ENCODE data around the gene ATRN.

ATRN gene

GRCh38 chr20:3674447-3674846, 203.6 kb downstream of the ATRN start:
- DNase-seq (ENCODE audit: low spot score in 2 of 2), result no peak
- peaks cover 17% of the 10 kb centered on the region for H3K4me1 Mint-ChIP-seq
- no peak overlapping the region for H3K4me3 Mint-ChIP-seq
- no peaks in the 10 kb centered on the region for H3K36me3 Mint-ChIP-seq (ENCODE audit: insufficient read depth)
- H3K27me3 Mint-ChIP-seq, result peaks cover 94% of the 10 kb centered on the region
- no peaks in the 10 kb centered on the region for H3K9me3 Mint-ChIP-seq
- no peak for ATAC-seq (replicated peaks; ENCODE audit: extremely low read depth, poor library complexity, severe bottlenecking)
- no peak overlapping the region for H3K27ac Mint-ChIP-seq (ENCODE audit: low read depth)

- Mint-ChIP-seq H3K27ac (ENCODE audit: low read depth) (no peak overlapping the region), H3K4me3 (no peak overlapping the region), H3K9me3 (no peaks in the 10 kb centered on the region)
Measured at GRCh38 chr20:3674995-3675900, 204.4 kb downstream of the ATRN start.

GRCh38 chr20:3677733-3678132, 206.9 kb downstream of the ATRN start:
- Mint-ChIP-seq H3K36me3 (ENCODE audit: insufficient read depth) (peaks cover 3% of the 10 kb centered on the region), H3K27ac (ENCODE audit: low read depth) (no peak overlapping the region), H3K27me3 (peaks cover 85% of the 10 kb centered on the region), H3K4me1 (peaks cover 7% of the 10 kb centered on the region), H3K4me3 (no peak overlapping the region), H3K9me3 (no peaks in the 10 kb centered on the region)
- no peak for DNase-seq (ENCODE audit: low spot score in 2 of 2)
- no peak for ATAC-seq (replicated peaks; ENCODE audit: extremely low read depth, poor library complexity, severe bottlenecking)

More at GRCh38 chr20:3674995-3675900, 204.4 kb downstream of the ATRN start:
- peaks cover 1% of the 10 kb centered on the region for H3K36me3 Mint-ChIP-seq (ENCODE audit: insufficient read depth)
- DNase-seq (ENCODE audit: low spot score in 2 of 2) (no peak), ATAC-seq (replicated peaks; ENCODE audit: extremely low read depth, poor library complexity, severe bottlenecking) (no peak)
- H3K27me3 Mint-ChIP-seq, result peaks cover 94% of the 10 kb centered on the region
- H3K4me1 Mint-ChIP-seq, result peaks cover 11% of the 10 kb centered on the region

GRCh38 chr20:3678198-3678597, 207.4 kb downstream of the ATRN start:
- H3K36me3 Mint-ChIP-seq (ENCODE audit: insufficient read depth), result peaks cover 3% of the 10 kb centered on the region
- DNase-seq (ENCODE audit: low spot score in 2 of 2), result no peak
- peaks cover 85% of the 10 kb centered on the region for H3K27me3 Mint-ChIP-seq
- no peak for ATAC-seq (replicated peaks; ENCODE audit: extremely low read depth, poor library complexity, severe bottlenecking)
- H3K4me1 Mint-ChIP-seq, result peaks cover 7% of the 10 kb centered on the region
- H3K9me3 Mint-ChIP-seq, result no peaks in the 10 kb centered on the region
- no peak overlapping the region for H3K4me3 Mint-ChIP-seq
- H3K27ac Mint-ChIP-seq (ENCODE audit: low read depth), result no peak overlapping the region

- ATAC-seq (replicated peaks; ENCODE audit: extremely low read depth, poor library complexity, severe bottlenecking) (no peak), DNase-seq (ENCODE audit: low spot score in 2 of 2) (no peak)
- H3K27ac Mint-ChIP-seq (ENCODE audit: low read depth), result no peak overlapping the region
- no peaks in the 10 kb centered on the region for H3K9me3 Mint-ChIP-seq
- H3K27me3 Mint-ChIP-seq, result peaks cover 86% of the 10 kb centered on the region
- H3K4me1 Mint-ChIP-seq, result peaks cover 7% of the 10 kb centered on the region
- H3K36me3 Mint-ChIP-seq (ENCODE audit: insufficient read depth), result peaks cover 3% of the 10 kb centered on the region
- H3K4me3 Mint-ChIP-seq, result no peak overlapping the region
Measured at GRCh38 chr20:3678856-3679720, 208.3 kb downstream of the ATRN start.

DNA sequence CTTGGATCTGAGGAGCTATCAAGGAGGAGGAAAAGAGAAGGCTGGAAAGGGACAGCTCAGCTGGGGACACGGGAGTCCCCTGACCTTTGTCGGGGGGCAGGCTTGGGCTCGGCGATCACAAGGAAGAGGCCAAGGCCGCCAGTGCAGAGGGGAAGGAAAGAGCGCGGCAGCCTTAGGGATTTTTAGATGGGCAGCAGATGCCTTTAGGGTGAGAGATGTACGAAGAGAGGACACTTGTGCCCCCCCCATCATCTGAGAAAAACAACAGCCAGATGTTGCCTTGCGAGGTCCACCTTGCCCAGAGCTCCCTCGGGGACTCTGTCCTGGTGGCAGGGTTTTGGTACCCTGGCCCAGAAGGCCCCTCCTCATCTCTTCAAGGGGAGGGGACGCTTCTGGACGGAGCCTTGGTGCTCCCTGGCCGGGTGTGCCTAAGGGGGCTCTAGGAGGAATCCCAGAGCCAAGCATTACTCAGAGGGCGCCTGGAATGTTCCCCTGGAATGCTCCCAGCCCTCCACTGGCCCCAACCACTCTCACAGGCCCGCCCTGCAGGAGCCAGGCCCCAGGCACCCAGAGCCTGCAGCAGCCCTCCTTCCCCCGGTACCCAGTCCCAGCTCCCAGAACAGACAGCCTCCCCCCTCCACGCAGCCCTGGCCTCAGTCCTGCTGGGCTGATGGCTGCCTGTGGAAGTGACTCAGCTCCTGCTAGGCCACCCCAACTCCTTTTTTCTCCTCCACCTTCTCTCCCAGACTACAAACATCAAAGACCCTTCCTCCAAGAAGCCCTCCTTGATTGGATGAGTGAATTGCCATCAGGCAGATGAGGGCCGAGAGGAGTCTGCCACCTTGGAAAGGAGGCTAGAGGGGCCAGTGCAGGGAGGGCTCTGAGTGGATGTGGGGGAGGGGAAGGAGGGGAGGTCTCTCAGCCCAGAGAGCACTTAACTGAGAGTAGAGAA, 209.2 kb downstream of the ATRN start:
- peaks cover 3% of the 10 kb centered on the region for H3K36me3 Mint-ChIP-seq (ENCODE audit: insufficient read depth)
- ATAC-seq (replicated peaks; ENCODE audit: extremely low read depth, poor library complexity, severe bottlenecking) (no peak), DNase-seq (ENCODE audit: low spot score in 2 of 2) (no peak)
- no peak overlapping the region for H3K4me3 Mint-ChIP-seq
- H3K4me1 Mint-ChIP-seq, result peaks cover 7% of the 10 kb centered on the region
- peaks cover 86% of the 10 kb centered on the region for H3K27me3 Mint-ChIP-seq
- no peak overlapping the region for H3K27ac Mint-ChIP-seq (ENCODE audit: low read depth)
- H3K9me3 Mint-ChIP-seq, result no peaks in the 10 kb centered on the region

- no peak for ATAC-seq (replicated peaks; ENCODE audit: extremely low read depth, poor library complexity, severe bottlenecking)
- no peak for DNase-seq (ENCODE audit: low spot score in 2 of 2)
Measured at GRCh38 chr20:3680701-3681351, 210.0 kb downstream of the ATRN start.

GRCh38 chr20:3681352-3681930, 210.6 kb downstream of the ATRN start:
- no peak overlapping the region for H3K27ac Mint-ChIP-seq (ENCODE audit: low read depth)
- ATAC-seq (replicated peaks; ENCODE audit: extremely low read depth, poor library complexity, severe bottlenecking), result no peak
- H3K36me3 Mint-ChIP-seq (ENCODE audit: insufficient read depth), result peaks cover 3% of the 10 kb centered on the region

More at GRCh38 chr20:3680701-3681351, 210.0 kb downstream of the ATRN start:
- Mint-ChIP-seq H3K4me1 (peaks cover 7% of the 10 kb centered on the region), H3K4me3 (no peak overlapping the region), H3K27ac (ENCODE audit: low read depth) (no peak overlapping the region), H3K36me3 (ENCODE audit: insufficient read depth) (peaks cover 3% of the 10 kb centered on the region), H3K9me3 (no peaks in the 10 kb centered on the region), H3K27me3 (peaks cover 86% of the 10 kb centered on the region)

GRCh38 chr20:3681931-3682781, 211.3 kb downstream of the ATRN start, which contains the start of gene ADAM33:
TSS of gene ADAM33 (minus strand) at chr20:3682010. CDS start at chr20:3682004, 6 bp downstream.
- ATAC-seq (replicated peaks; ENCODE audit: extremely low read depth, poor library complexity, severe bottlenecking) (no peak), DNase-seq (ENCODE audit: low spot score in 2 of 2) (no peak)
- H3K36me3 Mint-ChIP-seq (ENCODE audit: insufficient read depth), result peaks cover 3% of the 10 kb centered on the region
- no peaks in the 10 kb centered on the region for H3K4me1 Mint-ChIP-seq
- no peaks in the 10 kb centered on the region for H3K9me3 Mint-ChIP-seq
- H3K27ac Mint-ChIP-seq (ENCODE audit: low read depth), result no peak within 1 kb of the TSS
- peak within 1 kb of the TSS; percentile 13 for H3K4me3 Mint-ChIP-seq
- H3K27me3 Mint-ChIP-seq, result peaks cover 86% of the 10 kb centered on the region

More at GRCh38 chr20:3681352-3681930, 210.6 kb downstream of the ATRN start:
- H3K9me3 Mint-ChIP-seq, result no peaks in the 10 kb centered on the region
- H3K4me3 Mint-ChIP-seq, result peak overlapping the region; percentile 13
- no peak for DNase-seq (ENCODE audit: low spot score in 2 of 2)
- peaks cover 86% of the 10 kb centered on the region for H3K27me3 Mint-ChIP-seq
- peaks cover 5% of the 10 kb centered on the region for H3K4me1 Mint-ChIP-seq

DNA sequence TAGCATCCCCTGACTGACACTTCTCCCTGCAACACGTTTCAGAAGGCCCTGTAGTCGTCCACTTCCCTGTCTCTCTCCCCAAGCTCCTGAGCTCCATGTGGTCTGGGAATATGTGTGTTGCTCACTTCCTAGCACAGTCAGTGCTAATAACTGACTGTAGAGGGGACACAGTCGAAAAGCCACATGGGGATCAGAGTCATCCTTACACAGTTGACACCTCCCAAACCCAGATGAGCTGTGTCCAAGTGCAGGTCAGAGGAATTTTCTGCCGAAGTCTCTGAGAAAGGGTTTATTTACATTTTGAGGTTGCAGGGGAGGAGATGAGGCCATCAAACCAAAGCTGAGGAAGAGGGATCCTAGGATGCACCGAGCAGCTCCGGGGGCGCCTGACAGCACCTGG, 214.5 kb downstream of the ATRN start:
- Mint-ChIP-seq H3K4me3 (no peak overlapping the region), H3K36me3 (ENCODE audit: insufficient read depth) (peaks cover under 1% of the 10 kb centered on the region), H3K27ac (ENCODE audit: low read depth) (no peak overlapping the region), H3K27me3 (peaks cover 66% of the 10 kb centered on the region), H3K9me3 (no peaks in the 10 kb centered on the region), H3K4me1 (no peaks in the 10 kb centered on the region)
- DNase-seq (ENCODE audit: low spot score in 2 of 2) (no peak), ATAC-seq (replicated peaks; ENCODE audit: extremely low read depth, poor library complexity, severe bottlenecking) (no peak)
